Upper lobe of left lung (tissue), 4 donors: ENCODE data around the gene WTAP.

Experiments
- CTCF ChIP-seq, 6 experiments: fragments of 450-650 bp in 4 of 6; fragments of 200-600 bp in 2 of 6; sonication (generic) in 2 of 6; IDR thresholded peaks; one replicate each; pipeline ENCODE4 v1.5.1; 2016 to 2019; ENCODE audit warnings: antibody characterized with exemption in 6 of 6
- POLR2A ChIP-seq, 4 donors: fragments of 450-650 bp; IDR thresholded peaks; one replicate each; pipeline ENCODE4 v1.5.1; 2016 to 2017; ENCODE audit warnings: antibody characterized with exemption in 4 of 4, mild to moderate bottlenecking in 2 of 4
- POLR2AphosphoS5 ChIP-seq, 2 donors: sonication (generic); formaldehyde crosslinking; IDR thresholded peaks; one replicate each; pipeline ENCODE4 v1.5.1; 2017; ENCODE audit warnings: antibody characterized with exemption in 2 of 2

- TF ChIP-seq CTCF (IDR thresholded peaks at IDR 0.05) (no peak), POLR2A (IDR thresholded peaks at IDR 0.05) (no peak), POLR2AphosphoS5 (IDR thresholded peaks at IDR 0.05) (no peak)
Measured at GRCh38 chr6:159790956-159791598, 63.8 kb downstream of the WTAP start.
